Amniotic epithelial cell (primary cell): Measurements from ENCODE around the gene UGT1A5.

Experiments
- DNase-seq: peaks from one replicate; pipeline ENCODE4 v3.0.0-alpha.2; 2010; ENCODE audit warnings: low read depth

UGT1A5 gene

GRCh38 chr2:233807966-233808935 lies 95.5 kb downstream of the UGT1A5 start:
- no peak for DNase-seq

- no peak for DNase-seq
These were observed 97.7 kb downstream of the UGT1A5 start for GRCh38 chr2:233810385-233810784.

DNA sequence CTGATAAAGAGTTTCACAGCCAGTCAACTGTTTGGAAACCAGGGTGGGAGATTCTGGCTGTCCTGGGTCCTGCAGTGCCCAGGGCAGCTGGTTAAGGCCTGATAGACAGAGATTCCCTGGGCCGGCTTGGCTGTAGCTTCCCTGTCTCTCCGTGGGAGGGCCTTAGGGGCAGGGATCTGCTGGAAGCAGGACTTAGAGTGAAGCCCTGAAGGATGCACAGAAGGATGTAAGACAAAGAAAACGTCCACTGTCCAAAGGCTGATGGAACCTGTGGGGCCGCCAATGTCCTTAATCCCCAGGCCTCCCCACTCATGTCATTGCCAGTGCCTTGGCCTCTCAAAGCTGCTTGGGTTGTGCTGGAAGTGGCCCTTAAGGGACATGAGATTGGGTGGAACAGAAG lies 98.4 kb downstream of the UGT1A5 start:
- no peak for DNase-seq

DNA sequence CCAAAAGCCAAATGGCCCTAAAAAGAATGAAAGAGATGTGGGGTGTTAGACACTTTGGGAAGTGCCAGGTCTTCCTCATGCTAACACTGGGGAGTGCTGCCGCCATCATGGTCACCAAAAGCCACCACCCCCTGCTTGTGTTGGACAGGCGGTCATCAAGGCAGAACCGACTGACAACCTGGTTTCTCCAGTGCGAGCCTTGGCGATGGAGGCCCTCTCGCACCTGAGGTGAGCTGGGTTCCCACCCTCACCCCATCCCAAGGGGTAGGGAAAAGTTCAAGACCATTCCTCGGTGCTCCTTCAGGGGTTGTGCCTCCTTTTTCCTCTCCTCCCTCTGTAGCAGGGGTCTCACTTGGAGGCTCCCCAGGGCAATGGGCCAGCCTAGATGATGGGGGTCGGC lies 99.0 kb downstream of the UGT1A5 start:
- no peak for DNase-seq

GRCh38 chr2:233813236-233814055 lies 100.7 kb downstream of the UGT1A5 start:
- DNase-seq, result no peak

DNA sequence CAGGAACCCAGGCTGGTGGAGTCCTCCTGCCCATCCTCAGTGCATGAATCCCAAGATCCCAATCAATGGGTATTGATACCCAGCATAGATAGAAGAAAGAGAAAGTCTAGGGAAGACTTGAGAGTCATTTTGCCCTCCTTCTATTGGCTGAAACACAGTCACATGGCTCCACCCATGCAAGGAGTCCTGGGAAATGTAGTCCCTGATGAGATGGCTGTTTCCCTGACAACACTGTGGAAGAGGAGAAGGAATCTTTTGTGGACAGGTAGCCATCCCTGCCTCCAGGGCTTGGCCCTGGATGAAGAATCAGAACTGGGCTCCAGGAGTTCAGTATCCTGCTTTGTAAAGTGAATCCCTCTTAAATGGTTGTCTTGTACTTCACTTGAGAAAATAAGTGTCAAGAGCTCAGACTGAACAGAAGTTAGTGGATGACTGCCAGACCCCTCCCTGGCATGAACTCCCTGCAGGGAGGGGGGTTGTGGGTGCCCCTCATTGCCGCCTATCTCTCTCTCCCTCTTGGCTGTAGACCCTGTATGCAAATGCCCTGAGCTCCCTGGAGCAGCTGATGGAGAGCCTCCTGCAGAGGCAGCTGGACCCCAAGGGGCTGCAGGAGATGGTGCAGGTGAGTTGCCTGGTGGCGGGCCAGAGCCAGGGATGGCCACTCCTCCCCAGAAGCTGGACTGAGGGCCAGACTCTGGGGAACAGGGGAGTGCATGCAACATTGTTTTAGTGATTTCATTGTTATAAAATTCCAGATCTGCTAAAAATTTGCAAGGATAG lies 101.5 kb downstream of the UGT1A5 start:
- DNase-seq, result no peak

DNA sequence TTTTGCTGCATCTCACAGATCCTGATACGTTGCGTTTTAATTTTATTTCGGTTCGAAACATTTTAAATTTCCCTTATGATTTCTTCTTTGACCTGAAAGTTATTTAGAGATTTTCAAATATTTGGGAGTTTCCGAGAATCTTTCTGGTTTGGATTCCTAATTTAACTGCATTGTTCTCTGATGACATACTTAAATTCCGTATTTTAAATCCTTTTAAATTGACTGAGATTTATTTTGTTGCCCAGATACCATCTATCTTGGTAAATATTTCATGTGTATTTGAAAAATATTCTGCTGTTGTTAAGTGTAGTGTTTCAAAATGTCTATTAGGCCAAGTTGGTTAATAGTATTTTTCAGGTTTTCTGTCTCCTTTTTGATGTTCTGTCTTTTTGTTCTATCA lies 103.2 kb downstream of the UGT1A5 start:
- no peak for DNase-seq

DNA sequence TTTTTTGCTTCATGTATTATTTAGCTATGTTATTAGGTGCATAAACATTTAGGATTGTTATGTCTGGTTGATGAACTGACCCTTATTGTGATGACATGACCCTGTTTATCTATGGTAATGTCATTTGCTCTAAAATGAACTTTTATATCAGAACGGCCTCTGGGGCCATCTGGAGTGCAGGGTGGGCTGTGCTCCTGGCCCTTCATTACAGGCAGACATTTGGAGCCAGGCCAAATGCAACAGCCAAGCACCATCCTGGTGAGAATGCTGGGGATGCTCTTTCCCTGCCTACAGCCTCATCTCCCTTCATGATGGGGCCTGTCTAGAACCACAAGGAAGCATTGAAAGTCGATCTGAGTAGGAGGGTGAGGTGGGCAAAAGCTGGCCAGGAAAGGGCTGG lies 103.6 kb downstream of the UGT1A5 start:
- DNase-seq, result no peak

- DNase-seq, result no peak
These were observed 104.1 kb downstream of the UGT1A5 start for GRCh38 chr2:233816771-233817170.

- DNase-seq, result no peak
These were observed 104.7 kb downstream of the UGT1A5 start for GRCh38 chr2:233817361-233817911.

DNA sequence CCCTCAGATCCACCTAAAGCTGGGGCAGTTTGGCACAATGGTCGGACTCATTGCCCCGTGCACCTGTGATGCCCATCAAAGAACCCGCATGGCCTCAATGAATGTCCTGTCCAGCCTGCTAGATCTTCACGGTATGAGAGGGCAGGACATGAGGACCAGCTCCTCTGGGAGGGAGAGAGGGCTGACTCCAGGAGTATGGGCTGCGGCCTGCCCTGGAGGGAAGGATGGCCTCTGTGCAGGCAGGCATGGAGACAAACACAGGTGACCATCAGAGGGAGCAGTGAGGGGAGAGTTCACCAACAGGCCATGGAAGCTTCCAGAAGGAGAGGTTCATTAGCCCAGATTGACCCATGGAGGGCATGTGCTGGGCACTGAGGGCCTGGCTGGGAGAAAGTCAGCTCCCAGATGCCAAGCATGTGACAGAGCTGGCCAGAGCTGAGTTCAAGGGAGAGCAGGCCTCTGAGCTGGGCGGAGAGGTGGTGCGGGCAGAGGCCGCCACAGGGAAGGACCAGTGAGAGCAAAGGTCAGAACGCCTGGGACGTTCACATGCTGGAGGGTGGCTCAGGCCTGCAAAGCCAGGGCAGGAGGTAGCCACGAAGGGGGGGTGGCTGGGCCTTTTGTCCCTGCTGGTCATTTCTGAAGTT lies 105.4 kb downstream of the UGT1A5 start:
- DNase-seq, result no peak

GRCh38 chr2:233818639-233819621 lies 106.2 kb downstream of the UGT1A5 start:
- no peak for DNase-seq

DNA sequence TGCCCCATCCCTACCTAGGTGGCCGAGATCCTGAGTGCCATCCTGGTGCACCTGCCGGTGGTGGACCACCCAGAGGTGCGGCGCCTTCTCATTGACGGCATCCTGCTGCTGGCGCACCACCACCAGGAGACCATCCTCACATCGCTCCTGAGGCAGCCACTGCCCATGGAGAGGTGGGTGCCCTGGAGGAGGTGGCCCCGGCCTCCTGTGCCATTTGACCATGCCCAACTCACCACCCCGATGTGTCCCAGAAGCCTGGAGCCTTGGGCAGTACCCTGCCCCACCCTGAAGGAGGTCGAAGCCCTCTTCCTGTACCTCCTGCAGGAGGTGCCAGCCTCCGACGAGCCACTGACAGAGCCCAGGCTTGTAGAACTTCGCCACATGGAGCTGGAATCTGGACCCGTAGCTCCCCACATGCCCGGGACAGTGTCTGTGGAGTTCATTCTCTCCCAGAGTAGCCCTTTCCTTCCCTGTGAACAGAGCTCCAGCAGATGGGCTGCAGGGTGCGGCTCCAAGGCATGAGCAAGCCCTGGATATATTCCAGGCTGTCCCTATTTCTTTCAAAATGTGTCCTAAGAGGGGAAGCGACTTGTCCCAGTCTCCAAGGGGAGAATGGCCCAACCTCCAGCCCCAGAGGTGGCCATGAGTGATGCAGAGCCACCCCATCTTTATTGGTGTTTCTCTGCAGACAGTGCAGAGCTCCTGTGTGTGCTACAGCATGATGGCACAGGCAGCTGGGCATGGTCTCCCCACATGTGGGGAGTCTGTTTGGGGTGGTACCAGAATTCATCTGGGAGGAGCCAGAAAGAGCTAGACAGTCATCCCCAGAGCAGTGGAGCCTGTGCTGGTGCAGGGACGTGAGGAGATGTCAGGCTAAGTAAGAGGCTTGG lies 107.4 kb downstream of the UGT1A5 start:
- DNase-seq, result no peak

DNA sequence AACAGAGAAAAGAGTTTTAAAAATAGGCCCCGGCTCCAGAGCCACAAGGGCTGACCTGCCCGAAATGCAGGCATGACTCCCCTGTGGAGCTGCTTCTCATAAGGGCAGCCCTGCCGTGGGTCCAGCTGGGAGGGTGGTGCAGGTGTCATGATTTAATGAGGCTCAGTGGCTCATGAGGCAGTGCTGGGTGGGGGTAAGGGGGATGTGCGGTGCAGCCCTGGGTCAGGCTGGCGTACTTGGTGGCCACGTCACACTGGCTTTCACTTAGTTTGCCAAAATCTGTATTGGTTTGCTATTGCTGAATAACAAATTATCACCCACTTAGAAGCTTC lies 108.0 kb downstream of the UGT1A5 start:
- DNase-seq, result no peak

DNA sequence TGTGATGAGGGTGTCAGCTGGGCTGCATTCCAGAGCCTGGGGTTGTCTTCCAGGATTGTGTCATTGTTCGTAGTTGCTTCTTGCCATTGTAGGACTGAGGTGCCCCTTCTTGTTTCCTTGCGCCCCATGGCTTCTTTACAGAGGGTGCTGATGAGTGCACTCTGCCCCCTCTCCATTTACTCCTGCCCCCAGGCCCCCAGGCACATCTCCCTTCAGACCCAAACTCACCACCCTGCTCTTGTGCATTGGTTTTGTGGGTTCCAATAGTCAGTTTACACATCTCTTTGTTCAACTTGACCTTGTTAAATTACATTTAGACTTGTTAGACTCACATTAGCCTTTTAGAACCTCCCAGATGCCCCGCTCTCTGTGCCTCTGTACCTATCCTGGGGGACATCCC lies 108.5 kb downstream of the UGT1A5 start:
- no peak for DNase-seq

GRCh38 chr2:233821709-233822100 lies 109.0 kb downstream of the UGT1A5 start:
- DNase-seq, result no peak

- DNase-seq, result no peak
These were observed 109.5 kb downstream of the UGT1A5 start for GRCh38 chr2:233822101-233822771.
